SIG-M5 treated with dmso at 0.1 percent for 504 hours (cell line): Measurements from ENCODE around the gene ZDHHC11.
"Not testable (repeated sequence)": the region's sequence is repeated elsewhere in the genome, so short reads cannot be mapped to it uniquely, and the experiment has no call there.

ENCODE experiments used
- DNase-seq: peaks from one replicate; lab custom pipeline; 2025; ENCODE audit not compliant: unreplicated experiment; lab: John Stamatoyannopoulos, UW

ZDHHC11 gene

GRCh38 chr5:763397-763796 lies 87.4 kb downstream of the ZDHHC11 start:
- DNase-seq = no peak

- not testable (repeated sequence) for DNase-seq
Observed at GRCh38 chr5:762996-763395, 87.8 kb downstream of the ZDHHC11 start.

- no peak for DNase-seq
Observed at GRCh38 chr5:761854-762710, 88.7 kb downstream of the ZDHHC11 start.

- DNase-seq = no peak
Observed at GRCh38 chr5:761059-761771, 89.6 kb downstream of the ZDHHC11 start.

- no peak for DNase-seq
Observed at GRCh38 chr5:760363-761058, 90.3 kb downstream of the ZDHHC11 start.

- no peak for DNase-seq
Observed at GRCh38 chr5:759781-760362, 90.9 kb downstream of the ZDHHC11 start.

- DNase-seq = no peak
Observed at GRCh38 chr5:759111-759751, 91.6 kb downstream of the ZDHHC11 start.

GRCh38 chr5:758698-759053 lies 92.1 kb downstream of the ZDHHC11 start:
- DNase-seq = no peak

GRCh38 chr5:757931-758697 lies 92.7 kb downstream of the ZDHHC11 start:
- DNase-seq = no peak

GRCh38 chr5:757346-757930 lies 93.3 kb downstream of the ZDHHC11 start:
- DNase-seq = no peak

GRCh38 chr5:756865-757345 lies 93.9 kb downstream of the ZDHHC11 start:
- DNase-seq = no peak

- DNase-seq = no peak
Observed at GRCh38 chr5:756171-756570, 94.6 kb downstream of the ZDHHC11 start.

GRCh38 chr5:754143-754632 lies 96.6 kb downstream of the ZDHHC11 start:
- not testable (repeated sequence) for DNase-seq

- DNase-seq = not testable (repeated sequence)
Observed at GRCh38 chr5:753567-754142, 97.1 kb downstream of the ZDHHC11 start.

GRCh38 chr5:752532-753115 lies 98.2 kb downstream of the ZDHHC11 start:
- DNase-seq = not testable (repeated sequence)

- not testable (repeated sequence) for DNase-seq
Observed at GRCh38 chr5:751992-752391, 98.8 kb downstream of the ZDHHC11 start.

GRCh38 chr5:751496-751895 lies 99.3 kb downstream of the ZDHHC11 start:
- no peak for DNase-seq

- DNase-seq = not testable (repeated sequence)
Observed at GRCh38 chr5:750226-750625, 100.6 kb downstream of the ZDHHC11 start.
